GM23338 (cell line): ENCODE results near the gene TRAF2.

ENCODE experiments used
- EZH2 ChIP-seq: fragments of 200-600 bp; sonication (generic); IDR thresholded peaks from one replicate; pipeline ENCODE4 v1.8.0; 2017; ENCODE audit warnings: antibody characterized with exemption, mild to moderate bottlenecking, low read depth; ENCODE audit not compliant: unreplicated experiment
- TF ChIP-seq, protein P1 (sequence below), 2 experiments: fragments of 200-600 bp in 1 of 2; sonication (generic) in 1 of 2; conservative IDR thresholded peaks; 2 replicates each; pipeline versions ENCODE4 v1.5.1 to v1.6.1; 2016 to 2017; ENCODE audit warnings: antibody characterized with exemption in 2 of 2, low read depth in 2 of 2, mild to moderate bottlenecking in 2 of 2, moderate library complexity in 1 of 2

GRCh38 chr9:136850866-136851775, 35.2 kb upstream of the TRAF2 start:
- TF ChIP-seq EZH2, result no peak
- TF ChIP-seq, protein P1, sequence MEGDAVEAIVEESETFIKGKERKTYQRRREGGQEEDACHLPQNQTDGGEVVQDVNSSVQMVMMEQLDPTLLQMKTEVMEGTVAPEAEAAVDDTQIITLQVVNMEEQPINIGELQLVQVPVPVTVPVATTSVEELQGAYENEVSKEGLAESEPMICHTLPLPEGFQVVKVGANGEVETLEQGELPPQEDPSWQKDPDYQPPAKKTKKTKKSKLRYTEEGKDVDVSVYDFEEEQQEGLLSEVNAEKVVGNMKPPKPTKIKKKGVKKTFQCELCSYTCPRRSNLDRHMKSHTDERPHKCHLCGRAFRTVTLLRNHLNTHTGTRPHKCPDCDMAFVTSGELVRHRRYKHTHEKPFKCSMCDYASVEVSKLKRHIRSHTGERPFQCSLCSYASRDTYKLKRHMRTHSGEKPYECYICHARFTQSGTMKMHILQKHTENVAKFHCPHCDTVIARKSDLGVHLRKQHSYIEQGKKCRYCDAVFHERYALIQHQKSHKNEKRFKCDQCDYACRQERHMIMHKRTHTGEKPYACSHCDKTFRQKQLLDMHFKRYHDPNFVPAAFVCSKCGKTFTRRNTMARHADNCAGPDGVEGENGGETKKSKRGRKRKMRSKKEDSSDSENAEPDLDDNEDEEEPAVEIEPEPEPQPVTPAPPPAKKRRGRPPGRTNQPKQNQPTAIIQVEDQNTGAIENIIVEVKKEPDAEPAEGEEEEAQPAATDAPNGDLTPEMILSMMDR (conservative IDR thresholded peaks at IDR 0.05; ENCODE audit: low read depth in 2 of 2), result no peak
